Measurements from ENCODE around the gene TECPR2.

TECPR2 gene

DNA sequence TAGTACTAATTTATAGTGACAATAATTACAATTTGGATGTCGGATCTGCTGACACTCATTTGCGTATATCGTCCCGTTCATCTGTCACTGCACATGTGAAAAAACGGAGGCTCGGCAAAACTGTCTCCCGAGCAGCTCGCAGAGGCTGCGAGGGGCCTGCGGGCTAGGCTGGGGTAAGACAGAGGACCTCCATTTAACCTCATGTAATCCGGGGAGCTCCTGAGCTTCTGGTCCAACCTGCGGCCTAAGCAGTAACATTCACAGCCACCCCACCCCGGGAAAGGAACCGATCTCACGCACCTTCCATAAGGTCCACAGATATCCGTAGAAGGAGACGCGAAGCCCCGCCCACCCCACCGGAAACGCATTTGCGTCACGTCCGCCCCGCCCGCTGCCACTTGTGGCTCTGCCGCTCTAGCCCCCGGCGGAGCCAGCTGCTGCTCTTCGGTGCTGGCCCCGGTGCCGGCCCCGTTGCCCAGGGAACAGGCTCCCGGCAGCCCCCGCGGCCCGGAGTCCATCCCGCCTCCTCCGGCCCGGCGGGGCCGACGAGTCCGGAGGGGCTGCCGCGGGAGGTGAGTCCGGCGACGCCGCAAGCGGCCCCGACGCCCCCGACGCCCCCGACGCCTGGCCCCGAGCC is at the start of gene TECPR2, which contains the start of gene CINP:
Gene TECPR2 (plus strand): TSS at position 397 of the 637 bp plus-strand sequence. CDS start 13,781 bp downstream, outside the sequence.
Gene CINP (minus strand): TSS at position 346 of the 637 bp plus-strand sequence. CDS start 39 bp downstream, at position 307.
- H3K4me3 ChIP-seq (ENCODE audit: low read depth, low read length): peak within 1 kb of the TSS; percentile 84
- in situ Hi-C loops (cut with HindIII; ENCODE audit: low sequenced_read_pairs): no loop called here
- DNase-seq (ENCODE audit: low read depth, low spot score): peak; percentile 96
- no peak for TF ChIP-seq CTCF (IDR thresholded peaks at IDR 0.05; ENCODE audit: low read depth, low read length)

DNA sequence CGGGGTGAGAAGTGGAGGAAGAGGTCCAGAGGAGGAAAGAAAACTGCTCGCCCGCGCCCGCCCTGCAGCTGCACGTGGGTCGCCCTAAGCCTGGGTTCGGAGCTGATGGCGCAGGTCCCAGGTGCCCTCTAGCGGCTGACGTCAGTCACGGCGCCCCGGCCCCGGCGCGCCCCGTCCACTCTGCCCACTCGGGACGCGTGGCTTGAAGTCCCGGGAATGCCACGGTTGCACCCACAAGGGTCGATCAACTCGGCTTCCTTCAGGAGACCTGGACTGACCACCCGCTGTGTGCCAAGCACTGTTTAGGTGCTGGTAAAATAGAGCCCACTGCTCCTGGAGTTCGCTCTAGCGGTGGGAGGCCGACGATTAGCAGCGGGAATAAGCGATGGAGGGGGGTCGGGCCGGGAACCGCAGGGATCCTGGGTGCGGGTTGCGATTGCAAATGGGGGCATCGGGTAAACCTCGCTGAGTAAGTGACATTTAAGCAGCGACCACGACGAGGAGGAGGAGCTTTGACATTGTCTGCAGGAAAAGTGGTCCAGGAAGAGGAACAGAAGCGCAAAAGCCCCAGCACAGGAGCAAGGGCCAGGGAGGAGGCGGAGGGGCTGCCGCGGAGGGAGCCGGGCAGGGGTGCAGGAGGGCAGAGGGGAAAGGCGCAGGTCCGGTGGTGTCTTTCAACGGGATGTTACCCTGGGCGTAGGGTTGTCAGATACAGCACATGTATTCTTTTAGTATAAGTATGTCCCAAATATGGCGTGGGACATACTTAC is 48.3 kb upstream of the TECPR2 start:
- in situ Hi-C loops (cut with HindIII; ENCODE audit: low sequenced_read_pairs): no loop called here
- peak; percentile 84 for DNase-seq (ENCODE audit: low read depth, low spot score)
- peak overlapping the region; percentile 42 for H3K4me3 ChIP-seq (ENCODE audit: low read depth, low read length)
- TF ChIP-seq CTCF (IDR thresholded peaks at IDR 0.05; ENCODE audit: low read depth, low read length): peak; percentile 89

- in situ Hi-C loops (cut with HindIII; ENCODE audit: low sequenced_read_pairs): no loop called here
- H3K4me3 ChIP-seq (ENCODE audit: low read depth, low read length): no peak overlapping the region
- DNase-seq (ENCODE audit: low read depth, low spot score): peak; percentile 20
- no peak for TF ChIP-seq CTCF (IDR thresholded peaks at IDR 0.05; ENCODE audit: low read depth, low read length)
Observed at GRCh38 chr14:102315121-102315520, 47.6 kb upstream of the TECPR2 start.

GRCh38 chr14:102316338-102316742 is 46.4 kb upstream of the TECPR2 start:
- H3K4me3 ChIP-seq (ENCODE audit: low read depth, low read length): peak overlapping the region; percentile 58
- no peak for TF ChIP-seq CTCF (IDR thresholded peaks at IDR 0.05; ENCODE audit: low read depth, low read length)
- DNase-seq (ENCODE audit: low read depth, low spot score): no peak
- in situ Hi-C loops (cut with HindIII; ENCODE audit: low sequenced_read_pairs): no loop called here

GRCh38 chr14:102316743-102317563 is 45.8 kb upstream of the TECPR2 start:
- DNase-seq (ENCODE audit: low read depth, low spot score): peak; percentile 96
- peak; percentile 51 for TF ChIP-seq CTCF (IDR thresholded peaks at IDR 0.05; ENCODE audit: low read depth, low read length)
- in situ Hi-C loops (cut with HindIII; ENCODE audit: low sequenced_read_pairs): no loop called here
- peak overlapping the region; percentile 58 for H3K4me3 ChIP-seq (ENCODE audit: low read depth, low read length)

DNA sequence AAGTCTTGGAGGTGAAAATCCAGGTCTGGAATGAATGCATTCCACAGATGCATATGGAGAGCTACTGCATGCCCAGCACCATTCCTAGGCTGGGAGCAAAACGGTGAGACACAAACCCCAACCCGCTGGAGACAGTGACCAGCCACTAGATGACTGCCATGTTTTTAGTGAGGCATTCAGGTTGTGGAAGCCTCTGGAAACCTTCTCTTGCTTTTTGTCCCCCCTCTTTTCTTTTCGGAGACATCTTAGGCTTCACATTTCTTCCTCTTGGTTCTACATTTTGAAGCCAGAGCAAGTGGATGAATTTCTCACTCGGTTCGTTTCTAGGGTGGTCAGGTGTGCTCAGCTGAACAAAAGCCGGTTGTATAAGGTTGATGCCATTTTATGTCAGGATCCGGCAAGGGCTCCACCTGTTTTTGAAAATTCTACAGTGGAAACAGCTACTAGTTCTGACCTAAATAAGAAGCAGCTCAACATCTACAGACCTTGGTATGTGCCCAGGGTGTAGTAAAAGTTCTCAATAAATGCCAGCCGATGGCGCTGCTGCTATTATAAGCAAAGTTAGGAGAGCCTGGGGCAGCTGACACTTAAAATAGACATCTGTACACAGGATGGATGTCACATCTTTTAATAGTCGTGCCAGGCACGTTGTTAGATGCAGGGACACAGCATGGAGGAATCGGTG is 45.0 kb upstream of the TECPR2 start:
- TF ChIP-seq CTCF (IDR thresholded peaks at IDR 0.05; ENCODE audit: low read depth, low read length): no peak
- DNase-seq (ENCODE audit: low read depth, low spot score): no peak
- H3K4me3 ChIP-seq (ENCODE audit: low read depth, low read length): peak overlapping the region; percentile 58
- in situ Hi-C loops (cut with HindIII; ENCODE audit: low sequenced_read_pairs): no loop called here

Measured in astrocyte of the spinal cord (primary cell).